ENCODE data around the gene KRT9.

KRT9 gene

DNA sequence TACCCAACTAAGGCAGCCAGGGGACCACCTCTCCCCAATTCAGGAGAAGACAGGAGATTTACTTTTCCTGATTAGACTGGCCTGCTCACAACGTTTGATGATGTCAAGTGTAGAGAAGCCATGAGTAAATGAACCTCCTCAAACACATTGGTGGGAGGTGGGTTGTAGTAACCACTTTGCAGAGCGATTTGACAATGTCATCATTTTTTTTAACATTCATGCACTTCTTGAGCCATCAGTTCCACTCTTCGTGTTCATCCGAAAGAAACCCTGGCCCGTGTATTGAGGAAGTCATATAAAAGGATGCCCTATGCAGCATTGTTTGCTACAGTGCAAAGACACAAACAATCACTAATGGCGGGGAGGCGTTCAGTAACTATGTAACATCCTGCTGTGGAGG is 38.2 kb downstream of the KRT9 start:
- no peak for TF ChIP-seq CTCF (IDR thresholded peaks at IDR 0.05; ENCODE audit: borderline replicate concordance, control extremely low read depth, extremely low read depth, insufficient read depth, missing control alignments)
- DNase-seq (ENCODE audit: low spot score) = no peak
- in situ Hi-C loops (cut with MboI; ENCODE audit: low sequenced_read_pairs, unreplicated experiment) = loop anchor here (10.0 kb wide), 1 partner anchor 59 kb away; no protein-coding TSS in a partner anchor

- in situ Hi-C loops (cut with MboI; ENCODE audit: low sequenced_read_pairs, unreplicated experiment) = loop anchor here (10.0 kb wide), 1 partner anchor 58 kb away; no protein-coding TSS in a partner anchor
- no peak for DNase-seq (ENCODE audit: low spot score)
- no peak for TF ChIP-seq CTCF (IDR thresholded peaks at IDR 0.05; ENCODE audit: borderline replicate concordance, control extremely low read depth, extremely low read depth, insufficient read depth, missing control alignments)
These were observed 38.8 kb downstream of the KRT9 start for GRCh38 chr17:41532947-41533570.

GRCh38 chr17:41531993-41532392 is 39.9 kb downstream of the KRT9 start:
- no peak for TF ChIP-seq CTCF (IDR thresholded peaks at IDR 0.05; ENCODE audit: borderline replicate concordance, control extremely low read depth, extremely low read depth, insufficient read depth, missing control alignments)
- DNase-seq (ENCODE audit: low spot score) = no peak
- in situ Hi-C loops (cut with MboI; ENCODE audit: low sequenced_read_pairs, unreplicated experiment) = loop anchor here (10.0 kb wide), 1 partner anchor 57 kb away; no protein-coding TSS in a partner anchor

DNA sequence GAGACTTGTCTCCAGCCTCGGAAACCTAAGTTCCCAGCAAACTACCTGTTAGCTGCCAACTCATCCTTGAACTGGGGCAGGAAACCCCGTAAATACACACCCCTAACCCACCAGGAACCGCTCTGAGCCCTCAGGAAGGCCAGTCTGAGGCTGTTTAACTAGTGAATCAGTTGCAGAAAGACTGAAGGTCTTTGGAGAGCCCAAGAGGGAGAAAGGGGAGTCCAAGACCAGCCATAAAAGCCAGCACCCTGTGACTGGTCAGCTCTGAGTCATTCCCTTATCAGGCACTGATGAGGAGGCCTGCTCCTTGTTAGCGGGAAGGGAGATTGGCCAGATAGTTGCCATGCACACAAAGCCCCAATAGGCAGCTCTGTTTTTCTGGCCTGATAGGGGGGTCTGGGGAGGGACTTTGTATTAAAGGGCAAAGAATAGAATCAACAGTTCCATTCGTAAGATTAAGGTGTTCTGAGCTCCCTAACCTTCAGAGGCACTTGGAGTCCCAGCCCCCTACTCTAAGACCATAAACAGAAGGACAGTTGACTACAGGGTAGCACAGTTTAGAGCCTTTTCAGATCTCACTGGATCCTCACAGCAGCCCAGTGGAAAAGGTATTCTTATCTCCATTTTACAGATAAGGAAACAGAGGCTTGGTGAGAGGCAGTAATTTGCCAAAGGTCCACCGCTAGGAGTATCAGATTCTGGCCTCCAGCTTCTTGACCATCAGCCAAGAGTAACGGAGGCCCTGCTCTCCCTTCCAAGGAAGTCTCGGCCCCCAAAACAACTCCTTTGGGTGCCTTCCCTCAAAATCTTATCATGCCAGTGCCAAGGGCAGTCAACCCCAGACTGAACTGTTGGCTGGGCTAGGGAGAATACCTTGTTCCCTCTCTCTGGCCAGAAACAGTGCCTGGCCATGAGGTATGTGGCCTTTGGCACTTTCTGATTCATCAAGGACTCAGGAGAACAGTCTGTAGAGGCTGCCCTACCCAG is 41.5 kb downstream of the KRT9 start:
- in situ Hi-C loops (cut with MboI; ENCODE audit: low sequenced_read_pairs, unreplicated experiment) = loop anchor here (10.0 kb wide), 1 partner anchor 56 kb away; no protein-coding TSS in a partner anchor
- no peak for DNase-seq (ENCODE audit: low spot score)
- no peak for TF ChIP-seq CTCF (IDR thresholded peaks at IDR 0.05; ENCODE audit: borderline replicate concordance, control extremely low read depth, extremely low read depth, insufficient read depth, missing control alignments)

GRCh38 chr17:41529491-41529915 is 42.4 kb downstream of the KRT9 start:
- no peak for DNase-seq (ENCODE audit: low spot score)
- in situ Hi-C loops (cut with MboI; ENCODE audit: low sequenced_read_pairs, unreplicated experiment) = no loop called here
- no peak for TF ChIP-seq CTCF (IDR thresholded peaks at IDR 0.05; ENCODE audit: borderline replicate concordance, control extremely low read depth, extremely low read depth, insufficient read depth, missing control alignments)

DNA sequence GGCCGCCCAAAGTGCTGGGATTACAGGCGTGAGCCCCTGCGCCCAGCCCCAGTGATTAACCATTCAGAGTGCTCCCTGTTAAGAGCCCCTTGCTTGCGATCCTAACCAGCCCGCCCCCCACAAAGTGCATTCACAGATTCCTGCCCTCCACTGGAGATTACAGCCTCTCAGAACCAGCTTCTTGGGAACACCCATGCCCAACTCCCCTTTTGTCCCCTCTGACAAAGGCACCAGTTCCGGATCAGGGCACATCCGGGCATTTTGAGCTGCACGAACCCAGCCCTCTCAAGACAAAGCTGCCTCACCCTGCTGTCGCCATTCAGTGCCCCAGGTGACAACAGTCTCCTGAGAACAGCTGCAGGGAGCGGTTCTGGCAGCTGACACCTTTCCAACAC is 42.9 kb downstream of the KRT9 start:
- no peak for TF ChIP-seq CTCF (IDR thresholded peaks at IDR 0.05; ENCODE audit: borderline replicate concordance, control extremely low read depth, extremely low read depth, insufficient read depth, missing control alignments)
- no peak for DNase-seq (ENCODE audit: low spot score)
- in situ Hi-C loops (cut with MboI; ENCODE audit: low sequenced_read_pairs, unreplicated experiment) = no loop called here

Data from GM13976 (cell line).